Testis (tissue), 2 donors: ENCODE results near the gene ZNF554.

Source experiments
- POLR2A ChIP-seq: fragments of 450-650 bp; IDR thresholded peaks from one replicate; pipeline ENCODE4 v1.6.1; 2017; ENCODE audit warnings: antibody characterized with exemption, mild to moderate bottlenecking, moderate library complexity
- TF ChIP-seq, protein P1 (sequence below), 3 experiments: fragments of 450-650 bp in 2 of 3; fragments of 200-600 bp in 1 of 3; sonication (generic) in 1 of 3; IDR thresholded peaks; one replicate each; pipeline ENCODE4 v1.5.1; 2016 to 2019; ENCODE audit warnings: antibody characterized with exemption in 3 of 3, mild to moderate bottlenecking in 2 of 3, moderate library complexity in 1 of 3

DNA sequence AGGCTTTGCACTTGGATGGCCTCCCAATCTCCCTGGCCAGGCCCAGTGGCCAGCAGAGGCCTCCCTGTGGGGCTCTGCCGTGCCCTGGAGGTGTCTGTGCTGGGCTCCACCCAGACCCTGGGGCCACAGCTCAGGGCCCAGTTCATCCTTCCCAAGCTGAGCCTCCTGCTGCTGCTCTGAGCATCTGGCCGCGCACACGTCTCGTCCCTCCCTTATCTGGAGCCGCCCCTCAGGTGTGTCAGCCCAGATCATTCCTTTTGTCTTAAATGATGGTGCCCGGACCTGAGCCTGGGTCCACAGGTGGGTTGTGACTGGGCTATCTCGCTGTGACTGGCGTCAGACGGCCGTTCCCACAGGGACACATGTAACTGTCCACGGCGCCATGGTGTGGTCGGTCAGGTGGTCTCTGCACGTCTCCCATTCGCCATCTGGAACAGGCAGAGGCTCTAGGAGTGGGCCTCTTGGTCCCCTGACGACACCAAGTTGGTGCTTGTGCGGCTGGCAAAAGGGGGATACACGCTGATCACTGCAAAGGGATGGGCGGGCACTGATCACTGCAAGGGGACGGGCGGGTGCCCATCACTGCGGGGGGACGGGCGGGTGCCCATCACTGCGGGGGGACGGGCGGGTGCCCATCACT, 14.3 kb upstream of the ZNF554 start:
- TF ChIP-seq POLR2A: no peak
- TF ChIP-seq, protein P1, sequence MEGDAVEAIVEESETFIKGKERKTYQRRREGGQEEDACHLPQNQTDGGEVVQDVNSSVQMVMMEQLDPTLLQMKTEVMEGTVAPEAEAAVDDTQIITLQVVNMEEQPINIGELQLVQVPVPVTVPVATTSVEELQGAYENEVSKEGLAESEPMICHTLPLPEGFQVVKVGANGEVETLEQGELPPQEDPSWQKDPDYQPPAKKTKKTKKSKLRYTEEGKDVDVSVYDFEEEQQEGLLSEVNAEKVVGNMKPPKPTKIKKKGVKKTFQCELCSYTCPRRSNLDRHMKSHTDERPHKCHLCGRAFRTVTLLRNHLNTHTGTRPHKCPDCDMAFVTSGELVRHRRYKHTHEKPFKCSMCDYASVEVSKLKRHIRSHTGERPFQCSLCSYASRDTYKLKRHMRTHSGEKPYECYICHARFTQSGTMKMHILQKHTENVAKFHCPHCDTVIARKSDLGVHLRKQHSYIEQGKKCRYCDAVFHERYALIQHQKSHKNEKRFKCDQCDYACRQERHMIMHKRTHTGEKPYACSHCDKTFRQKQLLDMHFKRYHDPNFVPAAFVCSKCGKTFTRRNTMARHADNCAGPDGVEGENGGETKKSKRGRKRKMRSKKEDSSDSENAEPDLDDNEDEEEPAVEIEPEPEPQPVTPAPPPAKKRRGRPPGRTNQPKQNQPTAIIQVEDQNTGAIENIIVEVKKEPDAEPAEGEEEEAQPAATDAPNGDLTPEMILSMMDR (IDR thresholded peaks at IDR 0.05): no peak
